ENCODE measurements around the gene MLH3.
"Not testable (repeated sequence)": the region's sequence is repeated elsewhere in the genome, so short reads cannot be mapped to it uniquely, and the experiment has no call there.

The MLH3 gene

GRCh38 chr14:75050852-75051555, at the start of gene MLH3:
Gene MLH3, minus strand, starts transcription at chr14:75051467. Its CDS starts 1,812 bp downstream, at chr14:75049655.
- peak; percentile 67 for DNase-seq (ENCODE audit: low read depth)

GRCh38 chr14:75098682-75099081, 47.4 kb upstream of the MLH3 start:
- no peak for DNase-seq (ENCODE audit: low read depth)

GRCh38 chr14:75098212-75098611, 46.9 kb upstream of the MLH3 start:
- no peak for DNase-seq (ENCODE audit: low read depth)

GRCh38 chr14:75096959-75097358, 45.7 kb upstream of the MLH3 start:
- no peak for DNase-seq (ENCODE audit: low read depth)

GRCh38 chr14:75095690-75096089, 44.4 kb upstream of the MLH3 start:
- DNase-seq (ENCODE audit: low read depth) = no peak

- DNase-seq (ENCODE audit: low read depth) = no peak
Observed at GRCh38 chr14:75094896-75095295, 43.6 kb upstream of the MLH3 start.

- no peak for DNase-seq (ENCODE audit: low read depth)
Observed at GRCh38 chr14:75092698-75093097, 41.4 kb upstream of the MLH3 start.

GRCh38 chr14:75091251-75091650, 40.0 kb upstream of the MLH3 start:
- no peak for DNase-seq (ENCODE audit: low read depth)

GRCh38 chr14:75090353-75090752, 39.1 kb upstream of the MLH3 start:
- no peak for DNase-seq (ENCODE audit: low read depth)

GRCh38 chr14:75088566-75089373, 37.5 kb upstream of the MLH3 start:
- DNase-seq (ENCODE audit: low read depth) = peak; percentile 65

- no peak for DNase-seq (ENCODE audit: low read depth)
Observed at GRCh38 chr14:75088153-75088552, 36.9 kb upstream of the MLH3 start.

GRCh38 chr14:75084513-75084912, 33.2 kb upstream of the MLH3 start:
- no peak for DNase-seq (ENCODE audit: low read depth)

- no peak for DNase-seq (ENCODE audit: low read depth)
Observed at GRCh38 chr14:75083271-75083670, 32.0 kb upstream of the MLH3 start.

- DNase-seq (ENCODE audit: low read depth) = no peak
Observed at GRCh38 chr14:75081660-75082229, 30.5 kb upstream of the MLH3 start.

GRCh38 chr14:75079521-75079920, 28.3 kb upstream of the MLH3 start:
- no peak for DNase-seq (ENCODE audit: low read depth)

GRCh38 chr14:75077794-75078193, 26.5 kb upstream of the MLH3 start:
- no peak for DNase-seq (ENCODE audit: low read depth)

GRCh38 chr14:75070383-75070782, 19.1 kb upstream of the MLH3 start:
- DNase-seq (ENCODE audit: low read depth) = no peak

GRCh38 chr14:75069811-75070145, 18.5 kb upstream of the MLH3 start:
- DNase-seq (ENCODE audit: low read depth) = no peak

GRCh38 chr14:75069121-75069810, 18.0 kb upstream of the MLH3 start, which contains the start of gene ZC2HC1C:
Gene ZC2HC1C, plus strand, starts transcription at chr14:75069641. Its CDS starts 933 bp downstream, at chr14:75070574.
- DNase-seq (ENCODE audit: low read depth) = peak; percentile 84

GRCh38 chr14:75068294-75069120, 17.2 kb upstream of the MLH3 start:
- no peak for DNase-seq (ENCODE audit: low read depth)

- DNase-seq (ENCODE audit: low read depth) = not testable (repeated sequence)
Observed at GRCh38 chr14:75067765-75068164, 16.5 kb upstream of the MLH3 start.

GRCh38 chr14:75067212-75067611, 15.9 kb upstream of the MLH3 start:
- DNase-seq (ENCODE audit: low read depth) = no peak

All from EH (cell line).